Measurements from ENCODE around the gene GRWD1.

GRCh38 chr19:48458016-48458415, 12.2 kb downstream of the GRWD1 start:
- TF ChIP-seq CTCF (IDR thresholded peaks at IDR 0.05 in 2 of 3, conservative IDR thresholded peaks at IDR 0.05 in 1 of 3; ENCODE audit: borderline replicate concordance in 1 of 3, insufficient read depth in 1 of 3, low read depth in 2 of 3, low read length in 2 of 3) (no peak), POLR2A (IDR thresholded peaks at IDR 0.05; ENCODE audit: borderline replicate concordance, extremely low read depth, insufficient read depth, insufficient read length) (no peak)
